GM12864 (cell line): ENCODE data around the gene CHID1.

ENCODE experiments used
- DNase-seq: peaks from one replicate; pipeline ENCODE4 v3.0.0-alpha.2; 2011; ENCODE audit warnings: low read depth
- H3K4me3 ChIP-seq: 2 replicates; pipeline ENCODE4 v1.5.1; 2011; ENCODE audit warnings: mild to moderate bottlenecking, low read depth, low read length, control low read depth
- TF ChIP-seq, protein P1 (sequence below): IDR thresholded peaks from 2 replicates; pipeline ENCODE4 v1.5.1; 2011; ENCODE audit warnings: low read depth, mild to moderate bottlenecking, moderate library complexity, low read length, control low read depth, inconsistent platforms; ENCODE audit errors: missing control alignments

The CHID1 gene

GRCh38 chr11:889687-890475, 20.7 kb downstream of the CHID1 start:
- no peak overlapping the region for H3K4me3 ChIP-seq
- DNase-seq: no peak
- TF ChIP-seq, protein P1, sequence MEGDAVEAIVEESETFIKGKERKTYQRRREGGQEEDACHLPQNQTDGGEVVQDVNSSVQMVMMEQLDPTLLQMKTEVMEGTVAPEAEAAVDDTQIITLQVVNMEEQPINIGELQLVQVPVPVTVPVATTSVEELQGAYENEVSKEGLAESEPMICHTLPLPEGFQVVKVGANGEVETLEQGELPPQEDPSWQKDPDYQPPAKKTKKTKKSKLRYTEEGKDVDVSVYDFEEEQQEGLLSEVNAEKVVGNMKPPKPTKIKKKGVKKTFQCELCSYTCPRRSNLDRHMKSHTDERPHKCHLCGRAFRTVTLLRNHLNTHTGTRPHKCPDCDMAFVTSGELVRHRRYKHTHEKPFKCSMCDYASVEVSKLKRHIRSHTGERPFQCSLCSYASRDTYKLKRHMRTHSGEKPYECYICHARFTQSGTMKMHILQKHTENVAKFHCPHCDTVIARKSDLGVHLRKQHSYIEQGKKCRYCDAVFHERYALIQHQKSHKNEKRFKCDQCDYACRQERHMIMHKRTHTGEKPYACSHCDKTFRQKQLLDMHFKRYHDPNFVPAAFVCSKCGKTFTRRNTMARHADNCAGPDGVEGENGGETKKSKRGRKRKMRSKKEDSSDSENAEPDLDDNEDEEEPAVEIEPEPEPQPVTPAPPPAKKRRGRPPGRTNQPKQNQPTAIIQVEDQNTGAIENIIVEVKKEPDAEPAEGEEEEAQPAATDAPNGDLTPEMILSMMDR: no peak

GRCh38 chr11:889257-889656, 21.4 kb downstream of the CHID1 start:
- DNase-seq: no peak
- TF ChIP-seq, protein P1: no peak
- H3K4me3 ChIP-seq: no peak overlapping the region

DNA sequence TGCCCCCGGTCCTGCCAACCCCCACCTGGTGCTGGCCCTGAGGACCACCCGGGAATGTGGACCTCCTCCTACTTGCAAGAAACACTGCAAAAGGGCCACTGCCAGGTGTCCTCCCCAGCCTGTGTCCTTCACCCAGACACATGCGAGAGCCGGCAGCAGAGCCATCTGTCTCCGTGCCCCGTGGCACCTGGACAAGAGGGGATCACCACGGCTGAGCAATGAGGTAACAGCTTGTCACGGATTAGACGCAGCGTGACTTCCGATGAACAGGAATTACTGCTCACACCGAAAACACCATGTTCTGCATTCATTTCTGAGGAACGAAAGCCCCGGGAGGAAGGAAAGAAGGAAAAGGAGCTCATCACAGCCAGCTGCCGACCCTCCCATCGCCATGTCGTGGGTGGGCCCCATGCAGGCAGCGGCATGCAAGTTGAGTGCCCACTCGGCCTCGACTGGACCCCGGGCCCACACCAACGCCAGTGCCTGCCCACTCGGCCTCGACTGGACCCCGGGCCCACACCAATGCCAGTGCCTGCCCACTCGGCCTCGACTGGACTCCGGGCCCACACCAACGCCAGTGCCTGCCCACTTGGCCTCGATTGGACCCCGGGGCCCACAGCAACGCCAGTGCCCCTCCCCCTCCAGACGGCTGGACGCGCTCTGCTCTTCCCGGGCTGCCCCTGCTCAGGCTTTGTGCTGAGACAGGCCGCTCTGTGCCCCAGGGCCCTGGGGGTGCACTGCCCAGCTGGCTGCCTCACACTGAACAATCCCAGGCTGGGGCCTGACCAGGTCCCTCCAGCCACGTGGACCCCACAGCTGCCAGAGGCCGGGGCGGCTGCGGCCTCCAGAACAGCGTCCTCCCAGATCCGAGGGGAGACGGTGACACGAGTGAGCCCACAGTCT, 22.0 kb downstream of the CHID1 start:
- H3K4me3 ChIP-seq: no peak overlapping the region
- DNase-seq: no peak
- TF ChIP-seq, protein P1: no peak

DNA sequence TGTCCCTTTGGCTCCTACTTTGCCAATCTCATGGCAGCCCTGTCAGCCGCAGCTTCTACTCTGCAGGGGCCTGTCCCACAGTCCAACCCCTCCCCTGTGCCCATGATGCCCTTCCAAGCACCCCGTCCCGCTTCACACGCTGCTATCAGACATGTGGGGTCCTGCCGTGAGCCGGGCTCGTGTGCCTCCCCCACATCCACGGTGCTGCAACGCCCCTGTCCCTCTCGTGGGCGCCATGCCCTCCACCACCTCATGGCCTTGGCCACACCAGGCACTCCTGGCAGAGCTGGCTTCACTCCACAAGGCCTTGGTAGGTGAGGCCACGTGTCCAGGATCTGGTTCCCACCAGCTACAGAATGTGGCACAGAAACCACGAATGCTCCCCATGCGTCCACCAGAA, 23.0 kb downstream of the CHID1 start:
- H3K4me3 ChIP-seq: no peak overlapping the region
- DNase-seq: no peak
- TF ChIP-seq, protein P1: no peak

DNA sequence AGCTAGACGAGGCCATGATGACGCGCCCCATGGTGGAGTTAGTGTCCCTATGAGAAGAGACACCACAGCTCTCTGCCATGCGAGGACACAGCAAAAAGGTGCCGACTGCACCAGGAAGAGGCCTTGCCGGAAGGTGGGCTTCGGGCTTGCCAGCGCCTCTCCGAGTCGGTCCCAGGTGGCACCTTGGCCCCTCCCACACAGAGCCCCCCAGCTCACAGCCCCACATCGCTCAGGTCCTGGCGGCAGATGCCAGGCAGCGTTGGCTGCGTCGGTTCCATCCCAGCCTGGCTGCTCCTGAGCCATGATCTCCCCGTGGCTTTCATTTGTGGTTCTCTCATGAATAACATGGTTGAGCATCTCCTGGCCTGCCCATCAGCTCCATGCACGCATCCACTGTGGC, 24.0 kb downstream of the CHID1 start:
- TF ChIP-seq, protein P1: no peak
- DNase-seq: no peak
- H3K4me3 ChIP-seq: no peak overlapping the region

GRCh38 chr11:884578-885070, 26.0 kb downstream of the CHID1 start:
- no peak for DNase-seq
- H3K4me3 ChIP-seq: no peak overlapping the region
- TF ChIP-seq, protein P1: no peak
